SK-N-SH (cell line): ENCODE results near the gene ENTPD8. TPM values are rescaled to one million over a fixed set of nuclear protein-coding genes. Genes with fewer than 3 reads are reported as not detected.

Source experiments
- CTCF ChIA-PET: fragments of 300-600, 350-600 bp; formaldehyde crosslinking; extraction: SDS; loops from one replicate; lab custom pipeline; 2021; lab: Yijun Ruan, JAX
- POLR2A ChIA-PET: fragments of 350-600 bp; sonication (Branson Sonifier 250); formaldehyde crosslinking; extraction: SDS; loops from one replicate; lab custom pipeline; 2020; ENCODE audit warnings: antibody characterized with exemption, inconsistent platforms; lab: Yijun Ruan, JAX
- DNase-seq: peaks from one replicate; pipeline ENCODE4 v3.0.0; 2012
- H2AFZ ChIP-seq: fragments of 200-600 bp; sonication (generic); 2 replicates; pipeline ENCODE4 v1.8.1; 2016; ENCODE audit warnings: antibody characterized with exemption, mild to moderate bottlenecking, low read depth
- H3F3A ChIP-seq: fragments of 200-600 bp; sonication (generic); replicated peaks from 2 replicates; pipeline ENCODE3; 2016; ENCODE audit warnings: antibody characterized with exemption, mild to moderate bottlenecking; ENCODE audit not compliant: insufficient read depth
- H3K27ac ChIP-seq, 2 experiments: fragments of 200-500 bp in 1 of 2; fragments of 200-600 bp in 1 of 2; sonication (Bioruptor generic) in 1 of 2; sonication (generic), shearing (Covaris generic) in 1 of 2; 2 replicates each; pipeline versions ENCODE4 v1.5.1 to v1.6.1; 2014 to 2016; ENCODE audit warnings: low read depth in 2 of 2, inconsistent platforms in 1 of 2, low read length in 1 of 2, mild to moderate bottlenecking in 1 of 2, mixed read lengths in 1 of 2
- H3K27me3 ChIP-seq: fragments of 200-600 bp; sonication (generic), shearing (Covaris generic); 2 replicates; pipeline ENCODE4 v1.6.1; 2016; ENCODE audit warnings: mixed run types; ENCODE audit not compliant: insufficient read depth
- H3K36me3 ChIP-seq, 2 experiments: fragments of 200-500 bp in 1 of 2; fragments of 200-600 bp in 1 of 2; sonication (Bioruptor generic) in 1 of 2; sonication (generic) in 1 of 2; replicated peaks in 1 of 2; 2 replicates each; pipeline versions ENCODE3 to v1.5.1; 2014 to 2016; ENCODE audit warnings: low read length in 1 of 2, mild to moderate bottlenecking in 1 of 2; ENCODE audit not compliant: insufficient read depth in 2 of 2, control insufficient read depth in 1 of 2
- H3K4me1 ChIP-seq, 2 experiments: fragments of 200-500 bp in 1 of 2; fragments of 200-600 bp in 1 of 2; sonication (Bioruptor generic) in 1 of 2; sonication (generic), shearing (Covaris generic) in 1 of 2; 2 replicates each; pipeline versions ENCODE4 v1.5.1 to v1.6.1; 2014 to 2016; ENCODE audit warnings: low read depth in 1 of 2, low read length in 1 of 2, mixed run types in 1 of 2; ENCODE audit not compliant: insufficient read depth in 2 of 2, control insufficient read depth in 1 of 2
- H3K4me2 ChIP-seq: fragments of 200-600 bp; sonication (generic), shearing (Covaris generic); 2 replicates; pipeline ENCODE4 v1.6.1; 2017; ENCODE audit warnings: mixed run types
- H3K4me3 ChIP-seq, 2 experiments: fragments of 200-500 bp in 1 of 2; fragments of 200-600 bp in 1 of 2; sonication (Bioruptor generic) in 1 of 2; sonication (generic), shearing (Covaris generic) in 1 of 2; 2 replicates each; pipeline versions ENCODE4 v1.5.1 to v1.8.1; 2014 to 2016; ENCODE audit warnings: low read depth in 2 of 2, inconsistent platforms in 1 of 2, low read length in 1 of 2, mild to moderate bottlenecking in 1 of 2, mixed read lengths in 1 of 2, moderate library complexity in 1 of 2
- H3K79me2 ChIP-seq: fragments of 200-600 bp; sonication (generic); 2 replicates; pipeline ENCODE4 v1.8.1; 2017; ENCODE audit warnings: mild to moderate bottlenecking; ENCODE audit not compliant: insufficient read depth
- H3K9ac ChIP-seq: fragments of 200-600 bp; sonication (generic); 2 replicates; pipeline ENCODE4 v1.6.1; 2017; ENCODE audit warnings: mixed run types
- H3K9me2 ChIP-seq: fragments of 200-600 bp; sonication (generic); 2 replicates; pipeline ENCODE4 v1.6.1; 2017; ENCODE audit warnings: mixed run types
- H3K9me3 ChIP-seq: fragments of 200-600 bp; sonication (generic); 2 replicates; pipeline ENCODE4 v1.6.1; 2017; ENCODE audit warnings: mixed run types, mild to moderate bottlenecking, moderate library complexity
- H4K20me1 ChIP-seq: fragments of 200-600 bp; sonication (generic); 2 replicates; pipeline ENCODE4 v1.6.1; 2017; ENCODE audit warnings: mild to moderate bottlenecking, mixed run types; ENCODE audit not compliant: insufficient read depth
- CTCF ChIP-seq: fragments of 200-600 bp; sonication (generic); IDR thresholded peaks from 2 replicates; pipeline ENCODE4 v1.6.1; 2017; ENCODE audit warnings: antibody characterized with exemption, mild to moderate bottlenecking, moderate library complexity
- GABPA ChIP-seq: IDR thresholded peaks from 2 replicates; pipeline ENCODE4 v1.4.0; 2012; ENCODE audit warnings: low read depth, mild to moderate bottlenecking
- MAX ChIP-seq: IDR thresholded peaks from 2 replicates; pipeline ENCODE4 v1.4.0; 2012; ENCODE audit warnings: low read depth
- MXI1 ChIP-seq: IDR thresholded peaks from 2 replicates; pipeline ENCODE4 v1.6.1; 2012; ENCODE audit warnings: mild to moderate bottlenecking, low read depth, low read length, improper control_type of control experiment
- RFX5 ChIP-seq: IDR thresholded peaks from 2 replicates; pipeline ENCODE4 v1.6.1; 2012; ENCODE audit warnings: mild to moderate bottlenecking, improper control_type of control experiment, low read length
- TAF1 ChIP-seq: IDR thresholded peaks from 2 replicates; pipeline ENCODE4 v1.6.1; 2012; ENCODE audit warnings: low read depth, mild to moderate bottlenecking, low read length, moderate library complexity, borderline replicate concordance
- TCF12 ChIP-seq: IDR thresholded peaks from 2 replicates; pipeline ENCODE4 v1.4.0; 2012
- TEAD4 ChIP-seq: IDR thresholded peaks from 2 replicates; pipeline ENCODE4 v1.4.0; 2012; ENCODE audit warnings: mild to moderate bottlenecking, borderline replicate concordance; ENCODE audit not compliant: insufficient read depth
- YY1 ChIP-seq: IDR thresholded peaks from 2 replicates; pipeline ENCODE4 v1.4.0; 2012; ENCODE audit warnings: low read depth, mild to moderate bottlenecking
- WGBS: methylation state at CpG from one replicate; pipeline ENCODE4 v1.1.6; 2017; ENCODE audit warnings: low lambda C conversion rate; 5-methylcytosine and 5-hydroxymethylcytosine counted together
- polyA plus RNA-seq, 3 experiments: library from polyadenylated mRNA; depleted of rRNA; stranded (reverse); fragments of >200 nt; gene quantifications; 2 replicates each; pipeline ENCODE4 v1.2.3, GENCODE V29; 2012

The ENTPD8 gene
- polyA plus RNA-seq, 1 of the 3 experiments (the other 2 are of a cell fraction): 0.30 TPM

GRCh38 chr9:137438591-137439157 is 2.5 kb downstream of the ENTPD8 start:
- no peak for DNase-seq
- Histone ChIP-seq H3F3A (peaks cover 5% of the 10 kb centered on the region), H3K79me2 (no peaks in the 10 kb centered on the region), H3K27ac (no peak overlapping the region), H4K20me1 (no peaks in the 10 kb centered on the region), H3K4me2 (no peak overlapping the region), H3K4me1 (peaks cover 3 to 4% of the 10 kb centered on the region in 2 experiments; a peak in 2 of 4 replicates), H3K9me3 (no peaks in the 10 kb centered on the region), H3K4me3 (no peak overlapping the region), H3K9ac (no peak overlapping the region), H3K9me2 (no peaks in the 10 kb centered on the region)
- 33% methylated on average over 3 of the region's 22 CpGs for WGBS
- CTCF ChIA-PET: interaction anchor here (1.3 kb wide), 1 partner anchor 16 kb away, joined by 3 read pairs; the partner anchor contains the start of gene EXD3
- no peak for TF ChIP-seq YY1
- TF ChIP-seq MXI1: no peak
- TF ChIP-seq MAX: no peak
- TF ChIP-seq, all 33 proteins: peak for 0
- Histone ChIP-seq H2AFZ (no peak overlapping the region), H3K27me3 (peaks cover 4% of the 10 kb centered on the region; the same call in 1 of the 2 replicates), H3K36me3 (no peaks in the 10 kb centered on the region)
- POLR2A ChIA-PET: no interaction called here

GRCh38 chr9:137437691-137438590 is 3.2 kb downstream of the ENTPD8 start:
- Histone ChIP-seq H3K4me3 (no peak overlapping the region), H3K36me3 (no peaks in the 10 kb centered on the region), H3K9me2 (no peaks in the 10 kb centered on the region), H3K9me3 (no peaks in the 10 kb centered on the region), H3K4me2 (no peak overlapping the region), H3K9ac (no peak overlapping the region), H3K4me1 (peaks cover 3 to 4% of the 10 kb centered on the region in 2 experiments; a peak in 2 of 4 replicates), H3K79me2 (no peaks in the 10 kb centered on the region), H3F3A (peaks cover 5% of the 10 kb centered on the region), H3K27me3 (peaks cover 4% of the 10 kb centered on the region; the same call in 1 of the 2 replicates), H4K20me1 (no peaks in the 10 kb centered on the region), H2AFZ (no peak overlapping the region), H3K27ac (no peak overlapping the region)
- 84% methylated on average over 11 of the region's 40 CpGs for WGBS
- peak; percentile 21 for DNase-seq
- POLR2A ChIA-PET: no interaction called here
- TF ChIP-seq GABPA (no peak), CTCF (no peak), TEAD4 (no peak), RFX5 (no peak), TCF12 (no peak), TAF1 (no peak)
- CTCF ChIA-PET: interaction anchor here (1.1 to 2.0 kb wide), 4 partner anchors 8 to 15 kb away, joined by 3 to 8 read pairs (median 4); partner anchors contain the start of genes EXD3 and NOXA1
